Lower lobe of right lung (tissue), 2 donors: ENCODE data around the gene ARL4C. TPM values are rescaled to one million over a fixed set of nuclear protein-coding genes. Genes with fewer than 3 reads are reported as not detected.
A peak's percentile ranks its signal among the peaks of the same experiment; 100 is the strongest.

ENCODE experiments used
- ATAC-seq, 2 donors: fragments of 200-7000 bp; cut with Tn5 transposase; one replicate each; pipeline ENCODE4 v1.9.1; 2020 to 2022; ENCODE audit warnings: mild to moderate bottlenecking in 2 of 2, moderate library complexity in 2 of 2
- DNase-seq: peaks from one replicate; pipeline ENCODE4 v3.0.0-alpha.2; 2020
- H3K27ac ChIP-seq: fragments of 200-600 bp; one replicate; pipeline ENCODE4 v1.8.0; 2022
- H3K27me3 ChIP-seq: fragments of 200-600 bp; one replicate; pipeline ENCODE4 v1.8.0; 2022; ENCODE audit warnings: low read depth
- H3K36me3 ChIP-seq: fragments of 200-600 bp; one replicate; pipeline ENCODE4 v1.8.0; 2022; ENCODE audit warnings: mild to moderate bottlenecking
- H3K4me1 ChIP-seq: fragments of 200-600 bp; one replicate; pipeline ENCODE4 v1.8.0; 2022
- H3K4me3 ChIP-seq: fragments of 200-600 bp; one replicate; pipeline ENCODE4 v1.8.0; 2022; ENCODE audit warnings: mild to moderate bottlenecking
- H3K9me3 ChIP-seq: fragments of 200-600 bp; one replicate; pipeline ENCODE4 v1.8.0; 2022
- intact Hi-C: fragments of 100-400 bp; cut with DNase I; formaldehyde crosslinking; loops from one replicate; pipeline ENCODE4 v1.11.0; 2022
- total RNA-seq: library from RNA; stranded (reverse); fragmentation: NEBNext Ultra II Directional; extraction: Animal tissue kit (Norgen Biotek cat#: 25700); gene quantifications from one replicate; pipeline ENCODE4 v1.2.1, GENCODE V29; 2021
- TF ChIP-seq, protein P1 (sequence below): fragments of 200-600 bp; IDR thresholded peaks from one replicate; pipeline ENCODE4 v1.8.0; 2022; ENCODE audit warnings: antibody characterized with exemption, mild to moderate bottlenecking
- donor health status: DM: no; HTN: yes; CAD: no; lungs with severe emphysema.

Gene ARL4C
- total RNA-seq, 1 donor from 2014 or later: 13.4 TPM

DNA sequence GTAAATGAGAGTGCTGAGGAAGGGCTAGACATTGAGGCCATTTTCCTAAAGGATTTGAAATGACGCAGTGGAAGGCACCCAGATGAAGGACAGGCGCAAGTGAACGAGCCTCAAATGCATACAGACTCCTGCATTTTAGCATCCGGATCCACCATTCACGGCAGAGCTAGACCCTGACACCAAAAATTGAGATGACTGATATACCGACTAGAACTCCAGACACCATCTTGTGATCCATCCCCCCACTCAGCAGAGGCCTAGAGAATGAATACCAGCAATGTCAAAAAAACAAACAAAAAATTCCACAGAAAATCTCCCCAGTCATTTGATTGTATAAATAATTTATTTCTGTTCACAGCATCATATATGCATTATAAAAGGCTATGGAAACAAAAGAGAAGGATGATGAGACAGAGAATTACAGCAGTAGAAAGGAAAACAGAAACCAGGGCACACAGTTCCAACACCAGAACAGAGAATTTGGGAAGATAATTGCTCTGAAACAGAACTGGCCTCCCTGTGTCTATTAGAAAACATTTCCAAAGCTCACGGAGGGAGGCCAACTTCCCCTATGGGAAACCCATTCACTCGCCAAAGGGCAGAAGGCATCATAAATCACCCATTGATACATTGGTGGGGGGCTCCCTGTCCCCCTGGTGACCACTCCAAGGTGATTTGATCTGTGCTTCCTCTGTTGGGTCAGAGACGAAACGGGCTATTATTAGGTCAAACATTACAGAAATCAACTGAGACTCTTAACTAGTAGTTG lies 4.0 kb downstream of the ARL4C start:
- peaks cover 13% of the 10 kb centered on the region for H3K4me1 ChIP-seq
- intact Hi-C loops: no loop called here
- TF ChIP-seq, protein P1, sequence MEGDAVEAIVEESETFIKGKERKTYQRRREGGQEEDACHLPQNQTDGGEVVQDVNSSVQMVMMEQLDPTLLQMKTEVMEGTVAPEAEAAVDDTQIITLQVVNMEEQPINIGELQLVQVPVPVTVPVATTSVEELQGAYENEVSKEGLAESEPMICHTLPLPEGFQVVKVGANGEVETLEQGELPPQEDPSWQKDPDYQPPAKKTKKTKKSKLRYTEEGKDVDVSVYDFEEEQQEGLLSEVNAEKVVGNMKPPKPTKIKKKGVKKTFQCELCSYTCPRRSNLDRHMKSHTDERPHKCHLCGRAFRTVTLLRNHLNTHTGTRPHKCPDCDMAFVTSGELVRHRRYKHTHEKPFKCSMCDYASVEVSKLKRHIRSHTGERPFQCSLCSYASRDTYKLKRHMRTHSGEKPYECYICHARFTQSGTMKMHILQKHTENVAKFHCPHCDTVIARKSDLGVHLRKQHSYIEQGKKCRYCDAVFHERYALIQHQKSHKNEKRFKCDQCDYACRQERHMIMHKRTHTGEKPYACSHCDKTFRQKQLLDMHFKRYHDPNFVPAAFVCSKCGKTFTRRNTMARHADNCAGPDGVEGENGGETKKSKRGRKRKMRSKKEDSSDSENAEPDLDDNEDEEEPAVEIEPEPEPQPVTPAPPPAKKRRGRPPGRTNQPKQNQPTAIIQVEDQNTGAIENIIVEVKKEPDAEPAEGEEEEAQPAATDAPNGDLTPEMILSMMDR: no peak
- no peaks in the 10 kb centered on the region for H3K27me3 ChIP-seq
- ATAC-seq (no peak), DNase-seq (no peak)
- H3K9me3 ChIP-seq: no peaks in the 10 kb centered on the region
- H3K4me3 ChIP-seq: peak overlapping the region; percentile 77
- H3K27ac ChIP-seq: no peak overlapping the region
- no peaks in the 10 kb centered on the region for H3K36me3 ChIP-seq

GRCh38 chr2:234491897-234492296 lies 5.0 kb downstream of the ARL4C start:
- ATAC-seq (no peak), DNase-seq (no peak)
- H3K4me3 ChIP-seq: no peak overlapping the region
- H3K4me1 ChIP-seq: peaks cover 19% of the 10 kb centered on the region
- H3K27me3 ChIP-seq: no peaks in the 10 kb centered on the region
- intact Hi-C loops: no loop called here
- no peaks in the 10 kb centered on the region for H3K9me3 ChIP-seq
- H3K27ac ChIP-seq: no peak overlapping the region
- TF ChIP-seq, protein P1: no peak
- no peaks in the 10 kb centered on the region for H3K36me3 ChIP-seq

DNA sequence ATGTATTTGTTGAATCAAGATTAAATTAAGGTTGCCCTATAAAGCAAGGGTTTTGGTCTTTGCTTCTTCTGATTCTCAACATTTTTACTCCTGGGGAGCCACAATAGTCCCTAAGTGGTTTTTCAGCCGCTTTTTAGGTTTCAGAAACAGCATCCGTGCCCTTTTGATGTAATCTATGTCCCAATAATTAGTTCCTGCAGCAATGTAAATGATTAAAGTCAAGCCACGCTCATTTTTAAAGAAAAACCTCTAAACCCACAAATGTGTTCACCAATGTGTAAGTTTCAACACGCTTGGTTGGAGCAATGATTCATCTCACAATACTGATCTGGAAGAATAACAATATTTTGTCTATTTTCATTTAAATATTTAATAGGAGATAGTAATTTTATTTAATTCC lies 5.6 kb downstream of the ARL4C start:
- no peaks in the 10 kb centered on the region for H3K27me3 ChIP-seq
- ATAC-seq (no peak), DNase-seq (no peak)
- no peaks in the 10 kb centered on the region for H3K36me3 ChIP-seq
- H3K4me1 ChIP-seq: peaks cover 19% of the 10 kb centered on the region
- peak overlapping the region; percentile 15 for H3K4me3 ChIP-seq
- intact Hi-C loops: no loop called here
- H3K27ac ChIP-seq: no peak overlapping the region
- TF ChIP-seq, protein P1: no peak
- H3K9me3 ChIP-seq: no peaks in the 10 kb centered on the region

DNA sequence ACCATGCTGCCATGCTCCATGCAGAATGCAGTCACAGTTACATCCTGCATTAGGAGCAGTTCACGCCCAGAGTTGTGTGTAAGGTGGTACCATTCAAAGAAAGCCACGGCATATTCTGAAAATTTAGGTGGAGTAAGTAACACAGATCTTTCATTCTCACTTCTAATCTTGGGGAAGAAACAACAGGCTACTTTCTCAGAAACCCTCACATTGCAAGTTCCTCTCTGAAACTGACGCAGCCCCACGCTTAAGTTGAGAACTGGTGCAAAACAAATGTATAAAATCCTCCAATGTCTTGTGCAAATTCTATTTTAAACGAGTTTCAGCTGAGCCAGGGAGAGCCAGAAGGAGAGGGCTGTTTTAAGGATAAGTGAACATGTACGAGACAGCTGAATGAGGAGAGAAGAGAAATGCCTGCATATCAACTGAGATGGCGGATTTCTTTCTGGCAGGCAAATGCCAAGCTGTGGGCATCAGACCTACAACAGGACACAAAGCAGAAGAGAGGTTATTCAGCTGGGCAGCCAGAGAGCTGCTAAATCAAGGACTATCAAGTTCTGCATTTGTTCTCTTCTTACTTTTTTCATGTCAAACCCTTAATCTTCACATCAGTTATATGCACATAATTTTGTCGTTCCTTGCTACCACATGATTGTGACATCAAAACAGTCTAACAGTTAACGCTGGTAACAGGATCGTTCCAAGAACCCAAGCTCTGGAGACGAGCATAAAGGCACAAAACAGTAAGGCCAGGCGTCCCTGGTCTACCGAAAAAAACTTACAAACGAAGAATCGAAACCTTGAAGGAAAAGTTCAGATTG lies 6.4 kb downstream of the ARL4C start:
- ATAC-seq (peak in 1 of 2 donors; percentile 11), DNase-seq (no peak)
- Histone ChIP-seq H3K36me3 (no peaks in the 10 kb centered on the region), H3K27ac (peak overlapping the region; percentile 54), H3K9me3 (no peaks in the 10 kb centered on the region), H3K27me3 (no peaks in the 10 kb centered on the region), H3K4me1 (peaks cover 12% of the 10 kb centered on the region), H3K4me3 (peak overlapping the region; percentile 15)
- TF ChIP-seq, protein P1: no peak
- intact Hi-C loops: no loop called here

DNA sequence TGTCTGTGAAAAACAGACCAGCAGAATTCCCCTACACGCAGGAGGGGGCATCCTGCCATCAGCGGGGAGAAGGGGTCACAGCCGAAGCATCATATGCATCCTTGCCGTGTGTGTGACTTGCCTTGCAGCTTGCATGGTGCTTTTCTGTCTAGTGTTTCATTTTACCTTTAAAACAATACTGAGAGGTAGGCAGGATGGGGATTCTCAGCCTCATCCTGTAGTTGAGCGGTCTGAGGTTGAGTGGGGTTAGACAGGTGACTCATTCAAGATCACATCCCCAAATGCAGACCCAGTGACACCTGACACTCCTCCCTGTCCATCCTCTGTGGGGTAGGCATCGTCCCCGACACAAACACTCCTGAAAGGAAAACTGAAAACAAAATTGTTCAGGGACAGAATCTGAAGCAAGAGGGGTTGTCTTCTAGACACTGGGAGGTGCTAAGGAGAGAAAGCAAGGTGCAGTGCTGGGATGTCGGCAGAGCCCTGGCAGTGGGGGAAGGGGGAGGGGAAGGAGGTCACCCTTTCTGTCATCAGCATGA lies 7.9 kb downstream of the ARL4C start:
- H3K9me3 ChIP-seq: no peaks in the 10 kb centered on the region
- H3K27ac ChIP-seq: no peak overlapping the region
- peak; percentile 18 to 39 for ATAC-seq
- TF ChIP-seq, protein P1: no peak
- no peak overlapping the region for H3K4me3 ChIP-seq
- H3K27me3 ChIP-seq: no peaks in the 10 kb centered on the region
- no peak for DNase-seq
- no peaks in the 10 kb centered on the region for H3K36me3 ChIP-seq
- intact Hi-C loops: no loop called here
- peaks cover 12% of the 10 kb centered on the region for H3K4me1 ChIP-seq
